DND-41 (cell line): ENCODE measurements around the gene DUSP11.

ENCODE experiments used
- CTCF ChIP-seq: IDR thresholded peaks from 2 replicates; pipeline ENCODE4 v1.5.1; 2012; ENCODE audit warnings: borderline replicate concordance, low read length, moderate library complexity, mild to moderate bottlenecking; ENCODE audit not compliant: poor library complexity, severe bottlenecking; ENCODE audit errors: extremely low read depth
- EZH2 ChIP-seq: IDR thresholded peaks from 3 replicates; pipeline ENCODE4 v1.6.1; 2012; ENCODE audit warnings: borderline replicate concordance, low read depth, mild to moderate bottlenecking, moderate library complexity, low read length, inconsistent platforms; ENCODE audit not compliant: severe bottlenecking

GRCh38 chr2:73736378-73736777, 43.5 kb downstream of the DUSP11 start:
- TF ChIP-seq CTCF = no peak
- TF ChIP-seq EZH2 = no peak
